H1 (cell line): ENCODE results near the gene GPR87. TPM values are rescaled to one million over a fixed set of nuclear protein-coding genes. Genes with fewer than 3 reads are reported as not detected.

Source experiments
- CTCF ChIA-PET: fragments of 300-600 bp; sonication (Branson Sonifier 250); formaldehyde crosslinking; loops from one replicate; lab custom pipeline; 2021; ENCODE audit not compliant: partially characterized antibody; lab: Charles Lee
- POLR2A ChIA-PET: fragments of 300-600 bp; sonication (Branson Sonifier 250); formaldehyde crosslinking; loops from one replicate; lab custom pipeline; 2021; ENCODE audit warnings: inconsistent platforms; ENCODE audit not compliant: partially characterized antibody; lab: Charles Lee
- DNase-seq, 2 experiments: peaks; one replicate each; pipeline versions ENCODE4 v3.0.0 to v3.0.0-alpha.2; 2010 to 2022; ENCODE audit warnings: low spot score in 2 of 2, low read depth in 1 of 2, mixed read lengths in 1 of 2
- FAIRE-seq: peaks from 2 replicates; lab custom pipeline; 2011; peaks lifted over from hg19 to GRCh38; lab: Jason Lieb, UNC
- H2AFZ ChIP-seq: 2 replicates; pipeline ENCODE4 v1.8.1; 2012; ENCODE audit warnings: low read length, inconsistent platforms
- H2AK5ac ChIP-seq: 2 replicates; pipeline ENCODE4 v1.6.1; 2013; ENCODE audit warnings: low read depth, low read length
- H2BK120ac ChIP-seq: replicated peaks from 2 replicates; pipeline ENCODE3; 2013; ENCODE audit warnings: low read depth, low read length, inconsistent platforms
- H2BK12ac ChIP-seq: 2 replicates; pipeline ENCODE4 v1.6.1; 2013; ENCODE audit warnings: low read depth, low read length
- H2BK15ac ChIP-seq: 2 replicates; pipeline ENCODE4 v1.6.1; 2013; ENCODE audit warnings: low read length
- H2BK20ac ChIP-seq: 2 replicates; pipeline ENCODE4 v1.6.1; 2013; ENCODE audit warnings: low read length
- H2BK5ac ChIP-seq: 2 replicates; pipeline ENCODE4 v1.6.1; 2013; ENCODE audit warnings: low read depth, low read length
- H3K14ac ChIP-seq: 2 replicates; pipeline ENCODE4 v1.6.1; 2013; ENCODE audit warnings: inconsistent platforms; ENCODE audit not compliant: insufficient read length
- H3K18ac ChIP-seq: 2 replicates; pipeline ENCODE4 v1.6.1; 2013; ENCODE audit warnings: low read length; ENCODE audit errors: extremely low read depth
- H3K23ac ChIP-seq: 2 replicates; pipeline ENCODE4 v1.6.1; 2013; ENCODE audit warnings: inconsistent platforms; ENCODE audit not compliant: insufficient read length
- H3K23me2 ChIP-seq: 2 replicates; pipeline ENCODE4 v1.6.1; 2013; ENCODE audit warnings: low read depth, low read length
- H3K27ac ChIP-seq: 2 replicates; pipeline ENCODE4 v1.6.1; 2011; ENCODE audit warnings: low read depth, low read length, inconsistent platforms
- H3K27me3 ChIP-seq, 4 experiments: replicated peaks in 1 of 4; 1 replicate in 1 of 4; 2 replicates in 3 of 4; pipeline versions ENCODE4 v1.6.1 to v1.8.1; 2011 to 2013; ENCODE audit warnings: low read length in 3 of 4, mild to moderate bottlenecking in 3 of 4, inconsistent platforms in 2 of 4, mixed read lengths in 2 of 4, moderate library complexity in 1 of 4; ENCODE audit not compliant: control insufficient read depth in 3 of 4, insufficient read depth in 3 of 4; ENCODE audit errors: extremely low read depth in 1 of 4
- H3K36me3 ChIP-seq, 4 experiments: 2 replicates each; pipeline versions ENCODE4 v1.6.1 to v1.8.1; 2011 to 2013; ENCODE audit warnings: mild to moderate bottlenecking in 4 of 4, low read length in 3 of 4, moderate library complexity in 2 of 4, control low read depth in 1 of 4, inconsistent platforms in 1 of 4; ENCODE audit not compliant: insufficient read depth in 4 of 4, control insufficient read depth in 2 of 4
- H3K4ac ChIP-seq: replicated peaks from 2 replicates; pipeline ENCODE3; 2013; ENCODE audit warnings: low read length, low read depth, mixed read lengths, inconsistent platforms; ENCODE audit not compliant: insufficient read length
- H3K4me1 ChIP-seq, 4 experiments: replicated peaks in 1 of 4; 1 replicate in 1 of 4; 2 replicates in 3 of 4; pipeline versions ENCODE4 v1.6.1 to v1.8.1; 2011 to 2013; ENCODE audit warnings: low read length in 3 of 4, inconsistent platforms in 2 of 4, mixed read lengths in 1 of 4; ENCODE audit not compliant: insufficient read depth in 4 of 4, control insufficient read depth in 3 of 4
- H3K4me2 ChIP-seq, 2 experiments: 2 replicates each; pipeline versions ENCODE4 v1.6.1 to v1.8.1; 2011 to 2013; ENCODE audit warnings: low read depth in 2 of 2, low read length in 2 of 2, control low read depth in 1 of 2, inconsistent platforms in 1 of 2, mild to moderate bottlenecking in 1 of 2; ENCODE audit not compliant: insufficient read depth in 1 of 2
- H3K4me3 ChIP-seq, 4 experiments: fragments of 200-600, 300-600 bp in 1 of 4; sonication (generic), shearing (Covaris generic), sonication (Bioruptor Twin) in 1 of 4; 2 replicates each; pipeline versions ENCODE4 v1.5.1 to v1.8.1; 2011 to 2016; ENCODE audit warnings: low read length in 4 of 4, low read depth in 3 of 4, control low read depth in 2 of 4, inconsistent platforms in 2 of 4, mild to moderate bottlenecking in 2 of 4, mixed read lengths in 1 of 4, moderate library complexity in 1 of 4; ENCODE audit not compliant: insufficient read depth in 2 of 4; ENCODE audit errors: extremely low read depth in 1 of 4
- H3K56ac ChIP-seq: replicated peaks from 2 replicates; pipeline ENCODE3; 2013; ENCODE audit warnings: low read depth, mild to moderate bottlenecking, mixed read lengths, low read length, inconsistent platforms; ENCODE audit not compliant: insufficient read length
- H3K79me1 ChIP-seq: 2 replicates; pipeline ENCODE4 v1.6.1; 2013; ENCODE audit warnings: low read depth, low read length, control low read depth
- H3K79me2 ChIP-seq, 2 experiments: 2 replicates each; pipeline versions ENCODE4 v1.6.1 to v1.8.1; 2012 to 2013; ENCODE audit warnings: low read length in 2 of 2, mild to moderate bottlenecking in 2 of 2, inconsistent platforms in 1 of 2; ENCODE audit not compliant: insufficient read depth in 2 of 2, control insufficient read depth in 1 of 2
- H3K9ac ChIP-seq, 4 experiments: replicated peaks in 1 of 4; 1 replicate in 1 of 4; 2 replicates in 3 of 4; pipeline versions ENCODE4 v1.6.1 to v1.8.1; 2011 to 2013; ENCODE audit warnings: low read depth in 3 of 4, low read length in 3 of 4, control low read depth in 2 of 4, mild to moderate bottlenecking in 2 of 4, moderate library complexity in 2 of 4, inconsistent platforms in 1 of 4; ENCODE audit errors: extremely low read depth in 1 of 4
- H3K9me3 ChIP-seq, 2 experiments: 2 replicates each; pipeline versions ENCODE4 v1.6.1 to v1.8.1; 2012 to 2013; ENCODE audit warnings: mild to moderate bottlenecking in 2 of 2, moderate library complexity in 2 of 2, control low read depth in 1 of 2, inconsistent platforms in 1 of 2, low read depth in 1 of 2, low read length in 1 of 2, mixed read lengths in 1 of 2; ENCODE audit not compliant: insufficient read depth in 2 of 2
- H4K20me1 ChIP-seq, 2 experiments: replicated peaks in 1 of 2; 2 replicates each; pipeline versions ENCODE3 to v1.8.1; 2011 to 2013; ENCODE audit warnings: inconsistent platforms in 2 of 2, low read length in 2 of 2, mild to moderate bottlenecking in 1 of 2; ENCODE audit not compliant: insufficient read depth in 2 of 2, control insufficient read depth in 1 of 2
- H4K5ac ChIP-seq: 2 replicates; pipeline ENCODE4 v1.6.1; 2013; ENCODE audit warnings: low read length, low read depth, mixed read lengths, inconsistent platforms; ENCODE audit not compliant: insufficient read length
- H4K8ac ChIP-seq: 2 replicates; pipeline ENCODE4 v1.8.0; 2013; ENCODE audit warnings: mild to moderate bottlenecking, moderate library complexity, low read length, inconsistent platforms; ENCODE audit not compliant: insufficient read depth; ENCODE audit errors: extremely low read depth
- H4K91ac ChIP-seq: replicated peaks from 2 replicates; pipeline ENCODE3; 2013; ENCODE audit warnings: low read length, mixed read lengths, inconsistent platforms; ENCODE audit not compliant: insufficient read length
- EGR1 ChIP-seq: IDR thresholded peaks from 2 replicates; pipeline ENCODE4 v1.6.1; 2011; ENCODE audit warnings: low read depth, low read length, borderline replicate concordance
- PHF8 ChIP-seq: fragments of 200-600 bp; sonication (generic); conservative IDR thresholded peaks from 2 replicates; pipeline ENCODE4 v1.7.1; 2012; ENCODE audit warnings: low read depth, mild to moderate bottlenecking, inconsistent platforms, low read length, moderate library complexity
- SIN3A ChIP-seq, 2 experiments: IDR thresholded peaks in 1 of 2; conservative IDR thresholded peaks in 1 of 2; 2 replicates each; pipeline ENCODE4 v1.6.1; 2011 to 2012; ENCODE audit warnings: low read length in 2 of 2, improper control_type of control experiment in 1 of 2, low read depth in 1 of 2, mild to moderate bottlenecking in 1 of 2
- SIRT6 ChIP-seq: IDR thresholded peaks from one replicate; pipeline ENCODE4 v1.7.1; 2012; ENCODE audit warnings: low read length, inconsistent platforms
- WGBS, 2 experiments: shearing (Covaris generic) in 1 of 2; methylation state at CpG; one replicate each; pipeline versions ENCODE4 v1.1.6 to v1.1.7; 2013 to 2015; ENCODE audit warnings: low lambda C conversion rate in 2 of 2, mixed read lengths in 2 of 2, inconsistent platforms in 1 of 2, low coverage in 1 of 2, missing lambda C conversion rate in 1 of 2; ENCODE audit not compliant: insufficient replicate concordance in 2 of 2, insufficient coverage in 1 of 2, insufficient read length in 1 of 2; ENCODE audit errors: extremely low coverage in 1 of 2, missing lambda C conversion rate in 1 of 2; 5-methylcytosine and 5-hydroxymethylcytosine counted together
- polyA plus RNA-seq, 7 experiments: library from polyadenylated mRNA; depleted of rRNA in 3 of 7; stranded (reverse) in 5 of 7; unstranded in 2 of 7; fragments of >200 nt in 5 of 7; fragments of 200-250 nt in 2 of 7; gene quantifications; 1 replicate in 5 of 7; 2 replicates in 1 of 7; 4 replicates in 1 of 7; pipeline versions ENCODE4 v1.2.1 to v1.2.3, GENCODE V29; 2011 to 2013; ENCODE audit warnings: missing spikeins in 2 of 7, mixed read lengths in 2 of 7
- total RNA-seq: library from RNA; stranded (reverse); fragmentation: NEBNext Ultra II Directional; extraction: Animal tissue kit (Norgen Biotek cat#: 25700); gene quantifications from 2 replicates; pipeline ENCODE4 v1.2.1, GENCODE V29; 2021

The GPR87 gene
- total and polyA plus RNA-seq, 2 of the 8 experiments (the other 6 are each of a cell fraction or from before 2014, with no cell fraction given), result 0.05 TPM; not detected in 1

- FAIRE-seq, result no peak
Measured at GRCh38 chr3:151346292-151346691, 29.7 kb upstream of the GPR87 start.

More at GRCh38 chr3:151346292-151346691, 29.7 kb upstream of the GPR87 start:
- Histone ChIP-seq H3K18ac (no peak overlapping the region), H4K5ac (no peak overlapping the region), H3K4me3 (no peak overlapping the region), H3K4me1 (peaks cover 0 to 10% (median 5%) of the 10 kb centered on the region in 4 experiments; a peak in 3 of 7 replicates), H3K27me3 (peaks cover 0 to 1% (median 0%) of the 10 kb centered on the region in 4 experiments; a peak in 1 of 7 replicates), H3K4me2 (no peak overlapping the region), H3K56ac (no peak overlapping the region), H4K91ac (no peak overlapping the region), H2BK20ac (no peak overlapping the region), H3K9me3 (no peaks in the 10 kb centered on the region), H2AK5ac (no peak overlapping the region), H3K23ac (no peak overlapping the region), H4K8ac (no peak overlapping the region), H2BK15ac (no peak overlapping the region), H2AFZ (no peak overlapping the region), H3K27ac (no peak overlapping the region), H2BK120ac (no peak overlapping the region), H3K14ac (no peak overlapping the region), H3K79me1 (no peaks in the 10 kb centered on the region), H3K23me2 (no peaks in the 10 kb centered on the region; the same call in 1 of the 2 replicates), H3K36me3 (no peaks in the 10 kb centered on the region), H2BK5ac (no peak overlapping the region), H4K20me1 (no peaks in the 10 kb centered on the region), H3K79me2 (no peaks in the 10 kb centered on the region), H2BK12ac (no peak overlapping the region), H3K4ac (no peak overlapping the region), H3K9ac (no peak overlapping the region)
- CTCF ChIA-PET, result interaction anchor here (0.6 to 1.5 kb wide), 6 partner anchors 13 to 178 kb away, joined by 3 to 10 read pairs (median 3); no protein-coding TSS in a partner anchor
- POLR2A ChIA-PET, result no interaction called here
- no peak for TF ChIP-seq EGR1
- TF ChIP-seq SIRT6, result no peak
- TF ChIP-seq SIN3A (conservative IDR thresholded peaks at IDR 0.05 in 1 of 2, IDR thresholded peaks at IDR 0.05 in 1 of 2; ENCODE audit: low read depth in 1 of 2, low read length in 2 of 2), result no peak
- no peak for TF ChIP-seq PHF8
- DNase-seq, result no peak
- 93% methylated on average over 3 of the region's 3 CpGs; no CpG with 5 or more reads in 1 of the 2 experiments for WGBS, 2 experiments
